ENCODE measurements around the gene PIPOX. TPM values are rescaled to one million over a fixed set of nuclear protein-coding genes. Genes with fewer than 3 reads are reported as not detected.

Gene PIPOX
- total RNA-seq, 2 donors from 2014 or later, result 1.8 to 5.9 TPM

DNA sequence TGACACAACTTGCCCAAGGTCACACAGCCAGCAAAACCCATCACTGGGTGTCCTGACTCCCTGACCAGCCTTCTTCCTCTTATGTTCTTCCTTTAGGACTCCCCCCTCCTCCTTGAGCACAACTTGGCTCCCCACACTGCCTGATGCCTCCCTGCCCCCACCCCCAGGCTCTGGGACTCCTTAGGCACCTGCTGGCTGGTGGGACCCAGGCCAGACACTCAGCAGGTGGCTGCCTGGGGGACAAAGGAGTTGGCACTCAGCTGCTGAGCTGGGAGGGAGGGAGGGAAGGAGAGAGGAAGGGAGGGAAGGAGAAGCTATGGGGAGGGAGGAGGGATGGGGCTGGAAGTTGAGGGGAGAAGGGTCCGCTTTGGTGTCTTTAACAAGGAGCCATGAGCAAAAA, 45.1 kb upstream of the PIPOX start:
- H3K27me3 Mint-ChIP-seq (ENCODE audit: insufficient read depth), result peaks cover 23% of the 10 kb centered on the region
- DNase-seq, result no peak
- Histone ChIP-seq H3K4me1 (ENCODE audit: control insufficient read depth, insufficient read depth, low read length) (peaks cover 2% of the 10 kb centered on the region), H3K36me3 (ENCODE audit: control insufficient read depth, insufficient read depth, low read length) (no peaks in the 10 kb centered on the region), H3K9me3 (ENCODE audit: control insufficient read depth, low read length) (no peaks in the 10 kb centered on the region), H3K9ac (ENCODE audit: extremely low read depth, low read length, poor library complexity, severe bottlenecking) (no peak overlapping the region), H3K4me3 (ENCODE audit: low read length) (no peak overlapping the region), H3K27ac (ENCODE audit: low read depth, low read length) (no peak overlapping the region), H3K27me3 (ENCODE audit: control insufficient read depth, insufficient read depth, low read length, poor library complexity, severe bottlenecking) (no peaks in the 10 kb centered on the region)
- no peak overlapping the region for H3K27ac Mint-ChIP-seq
- no peak overlapping the region for H3K4me3 Mint-ChIP-seq
- no peaks in the 10 kb centered on the region for H3K36me3 Mint-ChIP-seq (ENCODE audit: low read depth)
- WGBS, 2 experiments (ENCODE audit: insufficient coverage in 1 of 2, insufficient read length in 1 of 2), result 67 to 100% methylated on average over 1 of the region's 1 CpG
- H3K9me3 Mint-ChIP-seq, result no peaks in the 10 kb centered on the region
- TF ChIP-seq, protein P1, sequence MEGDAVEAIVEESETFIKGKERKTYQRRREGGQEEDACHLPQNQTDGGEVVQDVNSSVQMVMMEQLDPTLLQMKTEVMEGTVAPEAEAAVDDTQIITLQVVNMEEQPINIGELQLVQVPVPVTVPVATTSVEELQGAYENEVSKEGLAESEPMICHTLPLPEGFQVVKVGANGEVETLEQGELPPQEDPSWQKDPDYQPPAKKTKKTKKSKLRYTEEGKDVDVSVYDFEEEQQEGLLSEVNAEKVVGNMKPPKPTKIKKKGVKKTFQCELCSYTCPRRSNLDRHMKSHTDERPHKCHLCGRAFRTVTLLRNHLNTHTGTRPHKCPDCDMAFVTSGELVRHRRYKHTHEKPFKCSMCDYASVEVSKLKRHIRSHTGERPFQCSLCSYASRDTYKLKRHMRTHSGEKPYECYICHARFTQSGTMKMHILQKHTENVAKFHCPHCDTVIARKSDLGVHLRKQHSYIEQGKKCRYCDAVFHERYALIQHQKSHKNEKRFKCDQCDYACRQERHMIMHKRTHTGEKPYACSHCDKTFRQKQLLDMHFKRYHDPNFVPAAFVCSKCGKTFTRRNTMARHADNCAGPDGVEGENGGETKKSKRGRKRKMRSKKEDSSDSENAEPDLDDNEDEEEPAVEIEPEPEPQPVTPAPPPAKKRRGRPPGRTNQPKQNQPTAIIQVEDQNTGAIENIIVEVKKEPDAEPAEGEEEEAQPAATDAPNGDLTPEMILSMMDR (conservative IDR thresholded peaks at IDR 0.05), result no peak
- peaks cover 26% of the 10 kb centered on the region for H3K4me1 Mint-ChIP-seq

DNA sequence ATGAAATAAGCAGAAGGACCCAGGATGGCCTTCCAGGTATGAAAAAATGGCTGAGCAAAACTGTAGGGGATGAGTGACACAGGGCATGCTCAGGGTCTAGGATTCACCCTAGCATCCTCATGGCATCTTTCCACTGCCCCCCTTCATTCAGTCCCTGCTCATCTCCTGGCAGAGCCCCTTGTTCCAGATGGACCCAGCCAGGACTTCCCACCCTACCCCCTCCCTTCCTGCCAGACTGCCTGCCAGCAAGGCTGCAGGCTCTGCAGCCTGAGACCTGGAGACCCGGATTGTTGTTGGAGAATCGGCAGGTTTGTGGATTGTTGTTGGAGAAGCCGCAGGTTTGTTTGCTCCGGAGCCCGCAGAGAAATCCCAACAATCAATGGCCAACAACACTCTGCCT, 43.7 kb upstream of the PIPOX start:
- Histone ChIP-seq H3K27ac (ENCODE audit: low read depth, low read length) (no peak overlapping the region), H3K4me3 (ENCODE audit: low read length) (no peak overlapping the region), H3K9me3 (ENCODE audit: control insufficient read depth, low read length) (no peaks in the 10 kb centered on the region), H3K4me1 (ENCODE audit: control insufficient read depth, insufficient read depth, low read length) (peaks cover 2% of the 10 kb centered on the region), H3K27me3 (ENCODE audit: control insufficient read depth, insufficient read depth, low read length, poor library complexity, severe bottlenecking) (peaks cover 12% of the 10 kb centered on the region), H3K9ac (ENCODE audit: extremely low read depth, low read length, poor library complexity, severe bottlenecking) (no peak overlapping the region), H3K36me3 (ENCODE audit: control insufficient read depth, insufficient read depth, low read length) (no peaks in the 10 kb centered on the region)
- Mint-ChIP-seq H3K9me3 (no peaks in the 10 kb centered on the region), H3K36me3 (ENCODE audit: low read depth) (no peaks in the 10 kb centered on the region), H3K27me3 (ENCODE audit: insufficient read depth) (peaks cover 37% of the 10 kb centered on the region), H3K4me1 (peaks cover 28% of the 10 kb centered on the region), H3K27ac (no peak overlapping the region), H3K4me3 (no peak overlapping the region)
- TF ChIP-seq, protein P1 (conservative IDR thresholded peaks at IDR 0.05), result no peak
- 68% methylated on average over 2 of the region's 5 CpGs; no CpG with 5 or more reads in 1 of the 2 experiments for WGBS, 2 experiments (ENCODE audit: insufficient coverage in 1 of 2, insufficient read length in 1 of 2)
- DNase-seq, result no peak

DNA sequence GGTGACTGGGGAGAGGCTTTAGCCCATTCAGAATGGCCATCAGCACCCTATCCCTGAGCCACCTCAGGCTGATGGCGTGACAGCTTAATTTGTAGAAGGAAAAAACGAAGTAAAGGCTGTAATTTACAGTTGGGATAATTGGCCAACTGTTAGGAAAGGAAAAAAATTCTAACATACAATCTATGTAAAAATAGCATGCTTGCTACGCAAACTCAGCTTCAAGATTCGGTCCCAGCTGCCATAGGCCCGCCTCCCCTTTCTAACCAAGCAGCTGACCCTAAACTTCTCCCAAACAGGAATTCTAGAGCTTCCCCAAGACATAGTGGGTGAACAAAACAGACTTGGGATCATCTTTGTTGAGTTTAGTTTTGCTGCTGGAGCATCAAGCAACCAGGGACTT, 42.0 kb upstream of the PIPOX start:
- peaks cover 2% of the 10 kb centered on the region for H3K4me1 ChIP-seq (ENCODE audit: control insufficient read depth, insufficient read depth, low read length)
- H3K27ac Mint-ChIP-seq, result no peak overlapping the region
- peaks cover 27% of the 10 kb centered on the region for H3K27me3 ChIP-seq (ENCODE audit: control insufficient read depth, insufficient read depth, low read length, poor library complexity, severe bottlenecking)
- DNase-seq, result no peak
- H3K27ac ChIP-seq (ENCODE audit: low read depth, low read length), result no peak overlapping the region
- no peaks in the 10 kb centered on the region for H3K9me3 ChIP-seq (ENCODE audit: control insufficient read depth, low read length)
- WGBS, 2 experiments (ENCODE audit: insufficient coverage in 1 of 2, insufficient read length in 1 of 2), result 82 to 95% methylated on average over 3 to 4 of the region's 5 CpGs
- no peak overlapping the region for H3K4me3 Mint-ChIP-seq
- no peak overlapping the region for H3K9ac ChIP-seq (ENCODE audit: extremely low read depth, low read length, poor library complexity, severe bottlenecking)
- H3K36me3 ChIP-seq (ENCODE audit: control insufficient read depth, insufficient read depth, low read length), result no peaks in the 10 kb centered on the region
- no peak overlapping the region for H3K4me3 ChIP-seq (ENCODE audit: low read length)
- no peaks in the 10 kb centered on the region for H3K9me3 Mint-ChIP-seq
- H3K4me1 Mint-ChIP-seq, result peaks cover 30% of the 10 kb centered on the region
- H3K36me3 Mint-ChIP-seq (ENCODE audit: low read depth), result no peaks in the 10 kb centered on the region
- peaks cover 49% of the 10 kb centered on the region for H3K27me3 Mint-ChIP-seq (ENCODE audit: insufficient read depth)
- TF ChIP-seq, protein P1 (conservative IDR thresholded peaks at IDR 0.05), result no peak

Data from endodermal cell (in vitro differentiated cells).